ENCODE results near the gene HTRA1.

HTRA1 gene

DNA sequence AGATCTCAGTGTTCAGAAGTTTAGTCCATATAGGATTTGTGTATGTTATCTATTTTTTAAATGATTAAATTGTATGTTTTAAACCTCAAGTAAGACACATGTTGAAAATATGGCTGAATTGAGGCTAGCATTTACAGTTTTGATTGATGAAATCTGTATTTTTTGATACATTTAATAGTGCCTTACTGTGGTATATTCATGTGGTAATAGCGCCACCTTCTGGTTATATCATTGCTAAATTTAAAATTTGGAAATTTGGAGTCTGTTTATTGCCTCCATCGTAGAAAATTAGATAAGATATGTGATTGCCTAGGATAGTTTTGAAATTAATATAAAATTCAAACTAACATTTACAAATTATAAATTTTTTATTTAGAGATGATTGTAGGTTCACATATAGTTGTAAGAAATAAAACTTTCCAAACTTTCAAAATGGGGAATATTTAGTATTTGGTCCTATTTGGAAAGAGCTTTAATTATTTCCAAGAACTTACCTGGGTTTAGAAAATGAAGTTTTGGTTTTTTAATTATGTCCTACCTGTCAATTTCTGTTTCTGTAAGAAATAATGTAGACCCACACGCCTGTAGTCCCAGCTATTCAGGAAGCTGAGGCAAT is 26.0 kb upstream of the HTRA1 start:
- H3K4ac ChIP-seq (ENCODE audit: low read depth, low read length), result no peak overlapping the region
- H3K27ac ChIP-seq (ENCODE audit: low read depth, low read length), result no peak overlapping the region
- H3K36me3 ChIP-seq (ENCODE audit: control insufficient read depth, insufficient read depth, low read length), result no peaks in the 10 kb centered on the region
- no peak overlapping the region for H3K4me3 ChIP-seq (ENCODE audit: low read length)
- no peak overlapping the region for H2BK15ac ChIP-seq (replicated peaks; ENCODE audit: low read depth)
- H3K4me2 ChIP-seq (ENCODE audit: low read length), result no peak overlapping the region
- DNase-seq, result peak; percentile 28
- no peak overlapping the region for H3K23ac ChIP-seq (ENCODE audit: low read length)
- H3K79me2 ChIP-seq (ENCODE audit: control insufficient read depth, insufficient read depth, low read length), result no peaks in the 10 kb centered on the region
- no peak overlapping the region for H2BK120ac ChIP-seq (ENCODE audit: low read depth, low read length)
- no peak overlapping the region for H3K9ac ChIP-seq (ENCODE audit: low read length)
- H3K79me1 ChIP-seq (ENCODE audit: low read length), result no peaks in the 10 kb centered on the region
- no peaks in the 10 kb centered on the region for H3K4me1 ChIP-seq (ENCODE audit: control insufficient read depth, low read depth, low read length)
- H2BK5ac ChIP-seq (ENCODE audit: low read length), result no peak overlapping the region
- no peak overlapping the region for H4K8ac ChIP-seq (ENCODE audit: low read depth, low read length)
- no CpG with 5 or more reads among the region's 3 CpGs for WGBS (ENCODE audit: extremely low coverage, insufficient coverage, low lambda C conversion rate)
- H3K27me3 ChIP-seq (ENCODE audit: insufficient read depth, low read length, poor library complexity), result no peaks in the 10 kb centered on the region
- no peak overlapping the region for H4K5ac ChIP-seq (ENCODE audit: low read length)
- no peak overlapping the region for H3K56ac ChIP-seq (ENCODE audit: low read length)
- no peak overlapping the region for H2AK5ac ChIP-seq (ENCODE audit: low read length)
- H3K18ac ChIP-seq (ENCODE audit: low read length), result no peak overlapping the region

DNA sequence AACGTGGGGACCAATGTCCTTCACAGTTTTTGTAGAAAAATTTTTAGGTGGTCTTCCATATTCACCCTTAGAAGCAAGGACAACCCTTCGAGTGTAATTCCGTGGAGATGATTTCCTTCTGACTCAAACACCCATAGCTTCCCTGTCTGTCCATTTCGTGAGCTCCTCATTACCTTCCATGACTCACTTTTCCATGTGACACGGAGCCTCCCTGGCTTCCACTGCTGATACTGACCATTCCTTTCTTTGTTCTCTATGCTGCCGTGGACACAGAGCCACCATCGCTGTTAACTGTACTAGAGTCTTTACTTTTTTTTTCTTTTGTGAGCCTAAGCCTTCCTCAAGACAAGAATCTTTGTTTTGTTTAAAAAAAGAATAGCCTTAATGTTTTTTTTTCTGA is 19.4 kb upstream of the HTRA1 start:
- no CpG with 5 or more reads among the region's 7 CpGs for WGBS (ENCODE audit: extremely low coverage, insufficient coverage, low lambda C conversion rate)

GRCh38 chr10:122445469-122445868 is 15.9 kb upstream of the HTRA1 start:
- Histone ChIP-seq H3K79me2 (ENCODE audit: control insufficient read depth, insufficient read depth, low read length) (no peaks in the 10 kb centered on the region), H3K56ac (ENCODE audit: low read length) (no peak overlapping the region), H3K9ac (ENCODE audit: low read length) (no peak overlapping the region), H3K4me1 (ENCODE audit: control insufficient read depth, low read depth, low read length) (no peaks in the 10 kb centered on the region), H3K27me3 (ENCODE audit: insufficient read depth, low read length, poor library complexity) (no peaks in the 10 kb centered on the region), H3K36me3 (ENCODE audit: control insufficient read depth, insufficient read depth, low read length) (no peaks in the 10 kb centered on the region), H4K5ac (ENCODE audit: low read length) (no peak overlapping the region), H3K4me2 (ENCODE audit: low read length) (no peak overlapping the region), H4K8ac (ENCODE audit: low read depth, low read length) (no peak overlapping the region), H3K18ac (ENCODE audit: low read length) (no peak overlapping the region), H2BK15ac (replicated peaks; ENCODE audit: low read depth) (no peak overlapping the region), H2AK5ac (ENCODE audit: low read length) (no peak overlapping the region), H3K23ac (ENCODE audit: low read length) (no peak overlapping the region), H2BK5ac (ENCODE audit: low read length) (no peak overlapping the region), H2BK120ac (ENCODE audit: low read depth, low read length) (no peak overlapping the region), H3K27ac (ENCODE audit: low read depth, low read length) (no peak overlapping the region), H3K4ac (ENCODE audit: low read depth, low read length) (no peak overlapping the region), H3K79me1 (ENCODE audit: low read length) (no peaks in the 10 kb centered on the region), H3K4me3 (ENCODE audit: low read length) (no peak overlapping the region)
- no peak for DNase-seq
- no CpG with 5 or more reads among the region's 1 CpG for WGBS (ENCODE audit: extremely low coverage, insufficient coverage, low lambda C conversion rate)

More for the DNA sequence above, 19.4 kb upstream of the HTRA1 start:
- H3K56ac ChIP-seq (ENCODE audit: low read length), result no peak overlapping the region
- no peaks in the 10 kb centered on the region for H3K27me3 ChIP-seq (ENCODE audit: insufficient read depth, low read length, poor library complexity)
- no peak overlapping the region for H3K18ac ChIP-seq (ENCODE audit: low read length)
- no peak overlapping the region for H4K8ac ChIP-seq (ENCODE audit: low read depth, low read length)
- no peak overlapping the region for H3K9ac ChIP-seq (ENCODE audit: low read length)
- no peak overlapping the region for H4K5ac ChIP-seq (ENCODE audit: low read length)
- H3K4me3 ChIP-seq (ENCODE audit: low read length), result no peak overlapping the region
- no peak overlapping the region for H2BK15ac ChIP-seq (replicated peaks; ENCODE audit: low read depth)
- H2BK120ac ChIP-seq (ENCODE audit: low read depth, low read length), result no peak overlapping the region
- no peak for DNase-seq
- no peak overlapping the region for H3K4me2 ChIP-seq (ENCODE audit: low read length)
- H2AK5ac ChIP-seq (ENCODE audit: low read length), result no peak overlapping the region
- no peaks in the 10 kb centered on the region for H3K79me2 ChIP-seq (ENCODE audit: control insufficient read depth, insufficient read depth, low read length)
- no peaks in the 10 kb centered on the region for H3K4me1 ChIP-seq (ENCODE audit: control insufficient read depth, low read depth, low read length)
- no peaks in the 10 kb centered on the region for H3K79me1 ChIP-seq (ENCODE audit: low read length)
- no peak overlapping the region for H3K23ac ChIP-seq (ENCODE audit: low read length)
- H3K27ac ChIP-seq (ENCODE audit: low read depth, low read length), result no peak overlapping the region
- H3K4ac ChIP-seq (ENCODE audit: low read depth, low read length), result no peak overlapping the region
- H2BK5ac ChIP-seq (ENCODE audit: low read length), result no peak overlapping the region
- no peaks in the 10 kb centered on the region for H3K36me3 ChIP-seq (ENCODE audit: control insufficient read depth, insufficient read depth, low read length)

- Histone ChIP-seq H2BK15ac (replicated peaks; ENCODE audit: low read depth) (no peak overlapping the region), H2BK120ac (ENCODE audit: low read depth, low read length) (no peak overlapping the region), H3K23ac (ENCODE audit: low read length) (no peak overlapping the region), H3K4me3 (ENCODE audit: low read length) (no peak overlapping the region), H3K79me1 (ENCODE audit: low read length) (no peaks in the 10 kb centered on the region), H3K27ac (ENCODE audit: low read depth, low read length) (no peak overlapping the region), H3K36me3 (ENCODE audit: control insufficient read depth, insufficient read depth, low read length) (no peaks in the 10 kb centered on the region), H4K5ac (ENCODE audit: low read length) (no peak overlapping the region), H3K56ac (ENCODE audit: low read length) (no peak overlapping the region), H2AK5ac (ENCODE audit: low read length) (no peak overlapping the region), H3K27me3 (ENCODE audit: insufficient read depth, low read length, poor library complexity) (no peaks in the 10 kb centered on the region), H3K18ac (ENCODE audit: low read length) (no peak overlapping the region), H3K4me2 (ENCODE audit: low read length) (no peak overlapping the region), H4K8ac (ENCODE audit: low read depth, low read length) (no peak overlapping the region), H3K4ac (ENCODE audit: low read depth, low read length) (no peak overlapping the region), H3K9ac (ENCODE audit: low read length) (no peak overlapping the region), H3K4me1 (ENCODE audit: control insufficient read depth, low read depth, low read length) (no peaks in the 10 kb centered on the region), H3K79me2 (ENCODE audit: control insufficient read depth, insufficient read depth, low read length) (no peaks in the 10 kb centered on the region), H2BK5ac (ENCODE audit: low read length) (no peak overlapping the region)
- DNase-seq, result no peak
These were observed 15.4 kb upstream of the HTRA1 start for GRCh38 chr10:122445904-122446303.

- no peak overlapping the region for H2BK15ac ChIP-seq (replicated peaks; ENCODE audit: low read depth)
- H3K79me2 ChIP-seq (ENCODE audit: control insufficient read depth, insufficient read depth, low read length), result no peaks in the 10 kb centered on the region
- H3K27ac ChIP-seq (ENCODE audit: low read depth, low read length), result no peak overlapping the region
- H2BK5ac ChIP-seq (ENCODE audit: low read length), result no peak overlapping the region
- H3K4me3 ChIP-seq (ENCODE audit: low read length), result no peak overlapping the region
- no peaks in the 10 kb centered on the region for H3K4me1 ChIP-seq (ENCODE audit: control insufficient read depth, low read depth, low read length)
- no peak overlapping the region for H3K56ac ChIP-seq (ENCODE audit: low read length)
- no peak overlapping the region for H3K23ac ChIP-seq (ENCODE audit: low read length)
- H4K5ac ChIP-seq (ENCODE audit: low read length), result no peak overlapping the region
- H4K8ac ChIP-seq (ENCODE audit: low read depth, low read length), result no peak overlapping the region
- peak; percentile 65 for DNase-seq
- H2AK5ac ChIP-seq (ENCODE audit: low read length), result no peak overlapping the region
- no peaks in the 10 kb centered on the region for H3K36me3 ChIP-seq (ENCODE audit: control insufficient read depth, insufficient read depth, low read length)
- H3K18ac ChIP-seq (ENCODE audit: low read length), result no peak overlapping the region
- H3K9ac ChIP-seq (ENCODE audit: low read length), result no peak overlapping the region
- H3K27me3 ChIP-seq (ENCODE audit: insufficient read depth, low read length, poor library complexity), result no peaks in the 10 kb centered on the region
- no peaks in the 10 kb centered on the region for H3K79me1 ChIP-seq (ENCODE audit: low read length)
- H3K4me2 ChIP-seq (ENCODE audit: low read length), result no peak overlapping the region
- no peak overlapping the region for H2BK120ac ChIP-seq (ENCODE audit: low read depth, low read length)
- no CpG with 5 or more reads among the region's 2 CpGs for WGBS (ENCODE audit: extremely low coverage, insufficient coverage, low lambda C conversion rate)
- H3K4ac ChIP-seq (ENCODE audit: low read depth, low read length), result no peak overlapping the region
These were observed 14.5 kb upstream of the HTRA1 start for GRCh38 chr10:122446668-122447423.

- whole genome bisulfite sequencing (ENCODE audit: extremely low coverage, insufficient coverage, low lambda C conversion rate), result no CpG with 5 or more reads among the region's 3 CpGs
These were observed 12.8 kb upstream of the HTRA1 start for GRCh38 chr10:122448600-122448999.

More at GRCh38 chr10:122448600-122448999, 12.8 kb upstream of the HTRA1 start:
- Histone ChIP-seq H3K36me3 (ENCODE audit: control insufficient read depth, insufficient read depth, low read length) (no peaks in the 10 kb centered on the region), H4K5ac (ENCODE audit: low read length) (no peak overlapping the region), H3K79me1 (ENCODE audit: low read length) (no peaks in the 10 kb centered on the region), H3K9ac (ENCODE audit: low read length) (no peak overlapping the region), H4K8ac (ENCODE audit: low read depth, low read length) (no peak overlapping the region), H3K79me2 (ENCODE audit: control insufficient read depth, insufficient read depth, low read length) (no peaks in the 10 kb centered on the region), H3K23ac (ENCODE audit: low read length) (no peak overlapping the region), H3K4ac (ENCODE audit: low read depth, low read length) (no peak overlapping the region), H3K18ac (ENCODE audit: low read length) (no peak overlapping the region), H2BK5ac (ENCODE audit: low read length) (no peak overlapping the region), H3K27me3 (ENCODE audit: insufficient read depth, low read length, poor library complexity) (no peaks in the 10 kb centered on the region), H2BK120ac (ENCODE audit: low read depth, low read length) (no peak overlapping the region), H3K27ac (ENCODE audit: low read depth, low read length) (no peak overlapping the region), H3K56ac (ENCODE audit: low read length) (no peak overlapping the region), H3K4me1 (ENCODE audit: control insufficient read depth, low read depth, low read length) (no peaks in the 10 kb centered on the region), H3K4me2 (ENCODE audit: low read length) (no peak overlapping the region), H2BK15ac (replicated peaks; ENCODE audit: low read depth) (no peak overlapping the region), H3K4me3 (ENCODE audit: low read length) (no peak overlapping the region), H2AK5ac (ENCODE audit: low read length) (no peak overlapping the region)
- no peak for DNase-seq

Measured in mesendoderm (in vitro differentiated cells).